Regular cardiac myocyte (primary cell): ENCODE data around the gene SLC30A4. TPM values are rescaled to one million over a fixed set of nuclear protein-coding genes. Genes with fewer than 3 reads are reported as not detected.

Experiments
- total RNA-seq: library from RNA; depleted of rRNA; stranded (reverse); fragments of >200 nt; gene quantifications from 2 replicates; pipeline ENCODE4 v1.2.3, GENCODE V29; 2014

Gene SLC30A4, protein sequence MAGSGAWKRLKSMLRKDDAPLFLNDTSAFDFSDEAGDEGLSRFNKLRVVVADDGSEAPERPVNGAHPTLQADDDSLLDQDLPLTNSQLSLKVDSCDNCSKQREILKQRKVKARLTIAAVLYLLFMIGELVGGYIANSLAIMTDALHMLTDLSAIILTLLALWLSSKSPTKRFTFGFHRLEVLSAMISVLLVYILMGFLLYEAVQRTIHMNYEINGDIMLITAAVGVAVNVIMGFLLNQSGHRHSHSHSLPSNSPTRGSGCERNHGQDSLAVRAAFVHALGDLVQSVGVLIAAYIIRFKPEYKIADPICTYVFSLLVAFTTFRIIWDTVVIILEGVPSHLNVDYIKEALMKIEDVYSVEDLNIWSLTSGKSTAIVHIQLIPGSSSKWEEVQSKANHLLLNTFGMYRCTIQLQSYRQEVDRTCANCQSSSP
- 11.5 and 12.7 TPM in 2 replicates for total RNA-seq

GRCh38 chr15:45522328-45523165 is at the start of gene SLC30A4:
SLC30A4 (minus strand) TSS chr15:45522755; CDS start chr15:45522354, 401 bp downstream.

Other genes starting within 250 kb of the SLC30A4 start
- 0.19 and 0.56 TPM in 2 replicates for gene GATM, start 144.2 kb downstream of the SLC30A4 start, total RNA-seq
- 89.9 and 101 TPM in 2 replicates for gene BLOC1S6, start 64.6 kb upstream of the SLC30A4 start, total RNA-seq
- 91.1 and 113 TPM in 2 replicates for gene SQOR, start 112.3 kb upstream of the SLC30A4 start, total RNA-seq